Kidney tubule cell (primary cell): ENCODE data around the gene UBR3.
A peak's percentile ranks its signal among the peaks of the same experiment; 100 is the strongest.
"Not testable (repeated sequence)": the region's sequence is repeated elsewhere in the genome, so short reads cannot be mapped to it uniquely, and the experiment has no call there.

ENCODE experiments used
- DNase-seq: peaks from one replicate; pipeline ENCODE4 v3.0.0-alpha.2; 2018; ENCODE audit warnings: low spot score

Gene UBR3

GRCh38 chr2:169822785-169823392 is 4.4 kb upstream of the UBR3 start:
- no peak for DNase-seq

DNA sequence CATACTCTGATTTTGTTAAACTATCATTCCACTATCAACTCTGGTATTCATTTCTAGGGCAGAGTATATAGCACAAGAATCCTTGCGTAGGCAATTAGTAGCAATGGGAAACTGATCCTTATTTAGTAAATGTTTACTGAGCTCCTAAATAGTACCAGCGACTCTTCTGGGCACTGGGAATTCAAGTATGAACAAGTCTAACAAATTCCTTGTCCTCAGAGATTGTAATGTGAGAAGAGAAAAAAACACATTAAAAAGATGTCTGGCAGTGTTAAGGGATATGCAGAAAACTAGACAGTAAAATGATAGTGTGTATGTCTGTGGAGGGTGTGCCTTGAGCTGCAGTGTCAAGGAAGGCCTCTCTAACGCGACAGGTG is 3.3 kb upstream of the UBR3 start:
- DNase-seq: no peak

DNA sequence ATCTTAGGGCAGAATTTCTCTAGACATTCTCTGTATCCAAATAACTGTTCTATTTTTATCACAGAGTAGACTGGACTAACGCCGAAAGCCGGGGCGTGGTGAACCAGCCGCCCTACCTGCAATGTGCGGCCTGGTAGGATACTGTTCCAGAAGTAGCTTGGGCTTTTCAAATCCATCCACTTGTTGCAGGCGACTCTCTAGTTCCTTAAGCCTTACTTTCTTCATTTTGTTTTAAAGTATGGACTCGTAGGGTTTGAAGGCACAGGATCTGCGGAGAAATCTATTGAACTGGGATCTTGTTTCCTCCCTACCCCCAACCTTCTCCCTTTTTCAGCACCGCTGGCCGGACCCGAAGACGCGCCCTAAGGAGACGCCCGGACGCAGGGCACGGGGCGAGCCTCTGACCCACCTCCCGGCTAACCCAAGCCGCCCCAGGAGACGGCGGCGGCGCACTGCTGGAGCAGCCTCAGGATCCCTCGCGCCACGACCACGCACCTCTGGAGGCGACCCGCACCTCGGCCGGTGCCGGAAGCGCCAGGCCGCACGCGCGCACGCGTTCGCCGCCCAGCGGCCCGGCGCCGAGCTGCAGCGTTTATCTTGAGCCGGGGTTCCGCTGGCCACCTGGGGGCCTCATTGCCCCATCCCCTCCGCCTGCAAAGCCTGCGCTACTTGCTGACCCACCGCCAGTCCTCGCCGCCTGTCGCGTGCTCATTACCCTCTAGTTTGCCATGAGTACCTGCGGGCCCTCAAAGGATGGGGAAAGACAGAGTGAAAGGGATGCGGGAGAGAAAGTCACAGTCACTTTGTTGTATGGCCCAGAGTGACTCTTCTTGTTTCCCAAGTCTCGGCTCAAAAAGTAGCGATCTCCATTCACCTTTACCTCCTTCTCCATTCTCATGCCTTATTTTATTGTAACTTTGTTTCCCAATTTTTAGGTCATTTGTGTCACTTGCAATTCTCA is 2.6 kb upstream of the UBR3 start, which contains the start of gene METTL5:
TSS of gene METTL5 (minus strand) at position 533 of the 961 bp plus-strand sequence. CDS start at position 225, 308 bp downstream.
- DNase-seq: peak; percentile 86

DNA sequence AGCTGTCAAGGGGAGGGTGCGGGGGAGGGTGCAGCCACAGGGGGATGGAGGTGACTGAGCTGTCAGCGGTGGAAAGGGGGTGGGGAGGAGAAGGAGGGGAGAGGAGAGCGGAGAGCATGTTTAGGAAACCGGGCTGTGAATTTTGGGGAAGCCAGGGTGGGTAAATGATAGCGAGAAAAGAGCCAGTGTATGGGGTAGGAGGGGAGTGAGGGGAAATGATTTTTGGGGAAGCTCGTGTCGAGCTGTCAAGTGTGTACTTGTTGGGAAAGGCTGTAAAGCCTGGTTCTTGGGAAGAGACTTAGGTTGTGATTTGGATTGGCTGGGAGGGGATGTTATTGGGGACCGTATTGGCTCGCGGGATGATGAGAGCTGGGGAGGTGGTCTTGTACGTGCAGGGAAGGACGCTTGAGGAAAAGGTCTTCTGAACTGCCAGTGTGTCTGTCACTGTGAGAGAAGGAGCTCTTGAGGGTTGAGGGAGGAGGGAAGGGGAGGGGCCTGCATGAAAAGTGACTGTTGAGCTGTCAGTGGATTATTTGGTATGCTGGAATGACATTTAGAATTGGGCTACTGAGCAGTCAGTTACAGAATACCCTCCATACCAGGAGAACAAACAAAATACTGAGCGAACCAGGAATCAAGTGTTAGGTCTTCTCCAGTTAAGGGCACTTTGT is 1.0 kb downstream of the UBR3 start:
- peak; percentile 53 for DNase-seq

DNA sequence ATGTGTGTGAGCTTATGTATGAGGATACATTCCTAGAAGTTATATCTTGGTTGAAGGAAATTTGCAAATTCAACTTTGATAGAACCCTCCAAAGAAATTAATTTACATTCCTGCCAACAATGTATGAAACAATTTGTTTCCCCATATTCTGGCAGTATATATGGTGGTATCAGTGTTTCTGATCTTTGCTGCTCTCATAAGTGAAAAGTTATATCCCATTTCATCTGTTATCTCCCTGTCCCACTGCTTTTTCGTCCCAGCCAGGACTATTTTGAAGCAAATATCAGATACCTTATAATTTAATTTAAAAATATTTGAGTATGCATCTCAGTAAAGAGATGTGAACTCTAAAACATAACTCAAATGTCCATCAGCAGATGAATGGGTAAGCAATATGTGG is 7.1 kb downstream of the UBR3 start:
- DNase-seq: no peak

- DNase-seq: no peak
These were observed 11.7 kb downstream of the UBR3 start for GRCh38 chr2:169838743-169839489.

DNA sequence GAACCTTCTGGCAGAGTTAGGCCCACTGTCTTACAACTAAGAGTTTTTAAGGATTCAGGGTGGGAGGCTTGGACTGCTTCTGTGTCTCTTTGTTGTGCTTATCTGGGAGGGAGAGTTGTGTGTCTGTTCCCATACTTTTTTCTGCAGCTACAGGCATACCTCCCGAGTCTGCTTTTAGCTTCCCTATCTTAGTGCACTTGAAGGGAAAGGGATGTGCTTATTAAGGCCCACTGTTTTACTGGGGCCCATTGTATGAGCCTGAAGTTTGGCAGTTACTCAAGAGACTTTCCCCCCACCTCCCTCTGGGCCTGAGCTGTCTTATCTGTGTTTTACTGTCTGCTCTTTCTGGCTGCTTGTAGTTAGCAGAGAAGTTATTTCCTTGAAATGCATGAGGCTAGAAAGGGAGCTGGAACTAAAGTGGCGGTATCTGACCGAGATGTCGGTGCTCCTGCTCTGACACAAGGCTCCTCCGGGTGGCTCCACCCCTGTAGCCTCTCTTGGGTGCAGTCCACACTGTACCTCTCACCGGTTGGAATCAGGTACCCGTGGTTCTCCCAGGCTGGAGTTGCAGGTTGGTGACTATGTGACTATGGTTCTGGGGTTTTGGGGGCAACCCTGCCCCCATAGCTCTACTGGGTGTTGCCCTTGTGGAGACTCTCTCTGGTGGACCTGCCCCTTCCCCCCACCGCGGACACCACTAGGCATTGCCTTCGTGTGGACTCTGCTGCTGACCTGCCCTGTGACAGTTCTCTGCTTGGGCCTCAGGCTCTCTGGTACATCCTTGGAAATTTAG is 12.9 kb downstream of the UBR3 start:
- no peak for DNase-seq

- DNase-seq: no peak
These were observed 13.5 kb downstream of the UBR3 start for GRCh38 chr2:169840747-169841142.

DNA sequence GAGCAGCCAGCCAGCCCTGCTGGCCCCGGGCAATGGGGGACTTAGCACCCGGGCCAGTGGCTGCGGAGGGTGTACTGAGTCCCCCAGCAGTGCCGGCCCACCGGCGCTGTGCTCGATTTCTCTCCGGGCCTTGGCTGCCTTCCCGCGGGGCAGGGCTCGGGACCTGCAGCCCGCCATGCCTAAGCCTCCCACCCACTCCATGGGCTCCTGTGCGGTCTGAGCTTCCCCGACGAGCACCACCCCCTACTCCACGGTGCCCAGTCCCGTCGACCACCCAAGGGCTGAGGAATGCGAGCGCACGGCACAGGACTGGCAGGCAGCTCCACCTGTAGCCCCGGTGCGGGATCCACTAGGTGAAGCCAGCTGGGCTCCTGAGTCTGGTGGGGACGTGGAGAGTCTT is 14.4 kb downstream of the UBR3 start:
- DNase-seq: not testable (repeated sequence)

DNA sequence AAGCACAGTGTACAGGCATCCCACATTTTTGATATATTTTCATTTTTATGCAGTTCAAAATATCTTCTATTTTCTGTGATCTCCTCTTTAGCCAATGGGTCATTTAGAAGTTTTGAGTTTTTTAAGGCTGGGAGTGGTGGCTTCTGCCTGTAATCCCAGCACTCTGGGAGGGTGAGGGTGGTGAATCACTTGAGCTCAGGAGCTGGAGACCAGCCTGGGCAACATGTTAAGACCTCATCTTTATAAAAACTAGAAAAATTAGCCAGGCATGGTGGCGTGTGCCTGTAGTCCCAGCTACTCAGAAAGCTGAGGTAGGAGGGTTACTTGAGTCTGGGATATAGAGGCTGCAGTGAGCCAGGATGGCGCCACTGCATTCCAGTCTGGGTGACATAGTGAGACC is 17.8 kb downstream of the UBR3 start:
- DNase-seq: no peak

DNA sequence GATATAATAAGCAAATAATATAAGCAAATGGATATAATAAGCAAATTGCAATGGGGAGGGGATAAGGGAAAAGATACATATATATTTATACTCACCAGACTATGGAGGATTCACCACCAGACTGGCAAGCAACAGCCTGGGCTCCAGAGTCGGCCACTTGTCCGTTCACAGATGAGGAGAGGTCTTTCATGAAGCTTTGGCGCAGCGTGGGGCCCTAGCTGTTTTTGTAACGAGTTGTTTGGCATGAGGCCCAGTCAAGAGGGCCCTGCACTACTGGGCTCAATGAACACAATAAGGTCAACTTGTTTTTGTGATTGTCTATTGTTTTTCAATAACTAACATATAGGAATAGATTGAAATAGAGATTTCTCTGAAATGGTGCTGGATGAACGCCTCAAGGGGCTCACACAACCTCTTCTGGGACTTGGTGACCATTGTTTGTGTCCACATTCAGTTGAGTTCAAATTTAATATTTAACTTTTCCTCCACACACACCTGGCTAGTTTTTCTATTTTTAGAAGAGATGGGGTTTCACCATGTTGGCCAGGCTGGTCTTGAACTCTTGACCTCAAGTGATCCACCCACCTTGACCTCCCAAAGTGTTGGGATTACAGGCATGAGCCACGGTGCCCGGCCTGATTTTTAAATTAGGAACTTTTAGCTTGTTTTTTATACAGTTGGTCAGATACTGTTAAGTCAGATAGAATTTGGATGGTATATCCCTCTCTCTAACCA is 21.9 kb downstream of the UBR3 start:
- DNase-seq: not testable (repeated sequence)

- DNase-seq: no peak
These were observed 22.5 kb downstream of the UBR3 start for GRCh38 chr2:169849710-169850109.

- DNase-seq: no peak
These were observed 25.9 kb downstream of the UBR3 start for GRCh38 chr2:169853041-169853668.

GRCh38 chr2:169855281-169856258 is 28.3 kb downstream of the UBR3 start:
- not testable (repeated sequence) for DNase-seq

DNA sequence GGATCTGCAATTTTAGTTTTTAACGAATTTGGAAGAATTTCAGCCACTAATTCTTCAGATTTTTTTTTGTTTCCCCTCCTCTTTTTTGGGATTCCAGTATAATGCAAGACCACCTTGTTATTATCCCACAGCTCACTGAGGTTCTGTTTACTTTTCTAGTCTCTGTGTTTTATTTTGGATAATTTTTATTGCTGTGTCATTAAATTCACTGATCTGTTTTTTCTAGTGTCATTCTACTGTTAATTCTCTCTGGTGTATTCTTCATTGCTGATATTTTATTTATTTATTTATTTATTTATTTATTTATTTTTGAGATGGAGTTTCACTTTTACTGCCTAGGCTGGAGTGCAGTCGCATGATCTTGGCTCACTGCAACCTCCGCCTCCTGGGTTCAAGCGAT is 32.2 kb downstream of the UBR3 start:
- DNase-seq: no peak

- DNase-seq: no peak
These were observed 32.9 kb downstream of the UBR3 start for GRCh38 chr2:169860149-169860548.

DNA sequence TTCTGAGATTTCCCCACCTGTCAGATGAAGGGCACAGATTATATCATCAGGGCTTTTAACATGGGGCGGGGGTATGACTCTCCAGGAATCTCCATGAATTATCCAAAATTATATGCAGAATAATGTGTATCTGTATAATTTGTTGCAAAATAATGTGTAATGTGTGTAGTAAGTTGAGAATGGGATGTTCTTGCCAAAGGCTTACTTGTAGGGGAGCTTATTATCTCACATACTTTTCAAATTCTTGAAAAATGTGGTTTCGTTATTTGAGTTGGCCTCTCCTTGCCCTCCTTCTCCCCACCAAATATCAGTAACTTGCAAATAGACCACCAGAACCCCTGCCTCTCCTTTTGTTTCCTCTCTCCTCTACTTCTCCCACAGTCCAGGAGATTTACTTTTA is 35.6 kb downstream of the UBR3 start:
- DNase-seq: no peak

DNA sequence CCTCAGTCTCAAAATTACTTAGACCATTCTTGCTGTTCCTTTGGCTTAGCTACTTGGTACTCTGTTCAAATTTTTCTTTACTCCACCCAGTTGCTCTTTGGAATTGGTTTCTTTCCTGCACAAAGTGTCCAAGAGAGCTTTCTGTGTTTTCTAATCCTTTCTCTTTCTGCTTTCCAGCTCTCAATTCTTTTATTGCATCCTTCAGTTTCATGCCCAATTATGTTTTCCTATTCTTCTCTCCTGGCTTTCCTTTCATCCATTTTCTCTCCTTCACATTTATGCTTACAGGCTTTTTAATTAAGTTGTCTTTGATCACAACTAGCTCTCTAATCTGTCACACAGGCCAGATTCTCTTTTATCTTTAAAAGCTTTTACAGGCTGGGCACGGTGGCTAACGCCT is 38.2 kb downstream of the UBR3 start:
- DNase-seq: no peak

DNA sequence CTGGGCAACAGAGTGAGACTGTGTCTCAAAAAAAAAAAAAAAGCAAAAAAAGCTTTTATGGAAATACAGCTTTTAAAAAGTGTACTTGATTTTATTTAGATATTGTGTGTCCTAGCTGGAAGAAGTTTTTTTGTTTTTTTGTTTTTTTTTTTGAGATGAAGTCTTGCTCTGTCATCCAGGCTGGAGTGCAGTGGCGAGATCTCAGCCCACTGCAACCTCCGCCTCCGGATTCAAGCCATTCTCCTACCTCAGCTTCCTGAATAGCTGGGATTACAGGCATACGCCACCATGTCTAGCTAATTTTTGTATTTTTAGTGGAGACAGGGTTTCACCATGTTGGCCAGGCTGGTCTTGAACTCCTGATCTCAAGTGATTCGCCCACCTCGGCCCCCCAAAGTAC is 39.0 kb downstream of the UBR3 start:
- DNase-seq: not testable (repeated sequence)
